Activated CD8-positive, alpha-beta memory T cell treated with anti-CD3 and anti-CD28 coated beads for 48 hours (primary cell): ENCODE results near the gene TIMM23B.
"Not testable (repeated sequence)": the region's sequence is repeated elsewhere in the genome, so short reads cannot be mapped to it uniquely, and the experiment has no call there.

Experiments used
- DNase-seq, 3 experiments: peaks; one replicate each; pipeline ENCODE4 v3.0.0-alpha.2; 2020; ENCODE audit warnings: low read depth in 2 of 3, low spot score in 2 of 3

TIMM23B gene

GRCh38 chr10:49977756-49978155, 35.9 kb downstream of the TIMM23B start:
- DNase-seq, result not testable (repeated sequence)

- DNase-seq, result not testable (repeated sequence)
Observed at GRCh38 chr10:49987207-49987606, 45.4 kb downstream of the TIMM23B start.

- not testable (repeated sequence) for DNase-seq
Observed at GRCh38 chr10:49988376-49988775, 46.5 kb downstream of the TIMM23B start, which contains the start of gene AGAP6. Gene AGAP6, plus strand, starts transcription at chr10:49988406. Its CDS starts 310 bp downstream, at chr10:49988716.

GRCh38 chr10:49995321-49995720, 53.5 kb downstream of the TIMM23B start:
- not testable (repeated sequence) for DNase-seq

- not testable (repeated sequence) for DNase-seq
Observed at GRCh38 chr10:50014024-50014423, 72.2 kb downstream of the TIMM23B start.

GRCh38 chr10:50015596-50016220, 73.9 kb downstream of the TIMM23B start:
- not testable (repeated sequence) for DNase-seq

GRCh38 chr10:50016926-50017325, 75.1 kb downstream of the TIMM23B start:
- not testable (repeated sequence) for DNase-seq

- not testable (repeated sequence) for DNase-seq
Observed at GRCh38 chr10:50017646-50018045, 75.8 kb downstream of the TIMM23B start.

- not testable (repeated sequence) for DNase-seq
Observed at GRCh38 chr10:50019279-50019678, 77.4 kb downstream of the TIMM23B start.

GRCh38 chr10:50020451-50021024, 78.7 kb downstream of the TIMM23B start:
- DNase-seq, result not testable (repeated sequence)

GRCh38 chr10:50021646-50022045, 79.8 kb downstream of the TIMM23B start:
- DNase-seq, result no peak
